Measurements from ENCODE around the gene LY6G5B.

Gene LY6G5B

DNA sequence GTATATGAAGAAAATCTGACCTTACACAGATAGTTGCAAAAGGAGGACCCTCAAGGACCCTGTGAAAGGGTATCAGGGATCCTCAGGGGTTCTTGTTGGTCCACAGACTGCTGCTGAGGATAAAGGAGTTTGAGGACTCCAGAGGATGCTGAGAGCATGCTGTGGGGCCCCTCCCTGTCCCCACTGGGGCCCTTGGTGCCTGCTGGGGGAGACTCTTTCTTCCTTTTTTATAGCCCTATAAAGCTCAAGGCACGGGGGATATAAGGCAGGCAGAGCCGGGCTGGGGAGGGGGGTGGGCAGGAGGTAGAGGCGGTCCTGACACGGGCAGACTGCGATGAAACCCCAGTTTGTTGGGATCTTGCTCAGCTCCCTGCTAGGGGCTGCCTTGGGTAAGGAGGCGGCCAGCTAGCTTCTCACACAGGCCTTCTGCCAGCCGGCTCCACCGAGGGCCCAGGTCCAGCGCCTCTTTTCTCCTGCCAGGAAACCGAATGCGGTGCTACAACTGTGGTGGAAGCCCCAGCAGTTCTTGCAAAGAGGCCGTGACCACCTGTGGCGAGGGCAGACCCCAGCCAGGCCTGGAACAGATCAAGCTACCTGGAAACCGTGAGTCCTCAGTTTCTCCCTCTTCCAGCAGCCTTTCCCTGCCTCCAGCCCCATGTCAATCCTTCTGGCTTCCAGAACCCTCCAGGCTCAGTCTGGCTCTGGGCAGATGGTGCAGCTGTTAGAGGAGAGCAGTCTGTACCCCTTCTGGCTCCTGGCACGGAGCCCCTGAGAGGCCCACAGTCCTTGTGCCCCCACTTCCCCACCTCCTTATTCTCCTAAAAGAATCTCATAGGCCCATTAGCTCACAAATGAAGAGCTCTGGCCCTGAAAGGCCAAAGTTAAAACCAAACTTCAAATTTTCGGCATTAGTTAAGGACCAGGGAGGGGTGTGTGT lies 45.5 kb downstream of the LY6G5B start, which contains the start of gene LY6G6D:
TSS of gene LY6G6D (plus strand) at position 327 of the 937 bp plus-strand sequence. CDS start at position 335, 8 bp downstream.
- no peak for DNase-seq (ENCODE audit: extremely low read depth, low read depth)
- TF ChIP-seq, protein P1, sequence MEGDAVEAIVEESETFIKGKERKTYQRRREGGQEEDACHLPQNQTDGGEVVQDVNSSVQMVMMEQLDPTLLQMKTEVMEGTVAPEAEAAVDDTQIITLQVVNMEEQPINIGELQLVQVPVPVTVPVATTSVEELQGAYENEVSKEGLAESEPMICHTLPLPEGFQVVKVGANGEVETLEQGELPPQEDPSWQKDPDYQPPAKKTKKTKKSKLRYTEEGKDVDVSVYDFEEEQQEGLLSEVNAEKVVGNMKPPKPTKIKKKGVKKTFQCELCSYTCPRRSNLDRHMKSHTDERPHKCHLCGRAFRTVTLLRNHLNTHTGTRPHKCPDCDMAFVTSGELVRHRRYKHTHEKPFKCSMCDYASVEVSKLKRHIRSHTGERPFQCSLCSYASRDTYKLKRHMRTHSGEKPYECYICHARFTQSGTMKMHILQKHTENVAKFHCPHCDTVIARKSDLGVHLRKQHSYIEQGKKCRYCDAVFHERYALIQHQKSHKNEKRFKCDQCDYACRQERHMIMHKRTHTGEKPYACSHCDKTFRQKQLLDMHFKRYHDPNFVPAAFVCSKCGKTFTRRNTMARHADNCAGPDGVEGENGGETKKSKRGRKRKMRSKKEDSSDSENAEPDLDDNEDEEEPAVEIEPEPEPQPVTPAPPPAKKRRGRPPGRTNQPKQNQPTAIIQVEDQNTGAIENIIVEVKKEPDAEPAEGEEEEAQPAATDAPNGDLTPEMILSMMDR (IDR thresholded peaks at IDR 0.05; ENCODE audit: low read depth, low read length, missing control alignments): no peak
- no peak within 1 kb of the TSS for H3K4me3 ChIP-seq (replicated peaks; ENCODE audit: low read depth, low read length)

DNA sequence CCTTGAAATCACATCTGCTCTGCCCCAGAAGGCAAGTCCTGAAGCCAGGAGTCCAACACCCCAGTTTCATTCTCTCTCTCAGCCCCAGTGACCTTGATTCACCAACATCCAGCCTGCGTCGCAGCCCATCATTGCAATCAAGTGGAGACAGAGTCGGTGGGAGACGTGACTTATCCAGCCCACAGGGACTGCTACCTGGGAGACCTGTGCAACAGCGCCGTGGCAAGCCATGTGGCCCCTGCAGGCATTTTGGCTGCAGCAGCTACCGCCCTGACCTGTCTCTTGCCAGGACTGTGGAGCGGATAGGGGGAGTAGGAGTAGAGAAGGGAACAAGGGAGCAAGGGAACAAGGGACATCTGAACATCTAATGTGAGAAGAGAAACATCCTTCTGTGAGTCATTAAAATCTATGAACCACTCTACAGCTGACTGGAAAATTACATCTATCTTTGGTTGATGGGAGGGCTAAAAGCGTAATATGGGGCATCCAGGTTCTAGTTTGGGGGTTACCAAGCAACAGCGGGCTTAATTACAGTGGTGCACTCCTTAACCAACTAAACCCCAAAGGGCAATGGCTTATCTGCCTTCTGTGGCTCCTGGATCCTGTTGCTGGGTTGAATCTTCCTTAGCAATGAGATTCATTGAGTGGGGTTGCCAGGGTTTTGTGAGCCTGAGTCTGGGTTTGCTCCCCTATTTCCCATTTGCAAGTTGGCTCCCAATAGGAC lies 47.9 kb downstream of the LY6G5B start:
- H3K4me3 ChIP-seq (replicated peaks; ENCODE audit: low read depth, low read length): no peak overlapping the region
- DNase-seq (ENCODE audit: extremely low read depth, low read depth): no peak
- TF ChIP-seq, protein P1 (IDR thresholded peaks at IDR 0.05; ENCODE audit: low read depth, low read length, missing control alignments): no peak

DNA sequence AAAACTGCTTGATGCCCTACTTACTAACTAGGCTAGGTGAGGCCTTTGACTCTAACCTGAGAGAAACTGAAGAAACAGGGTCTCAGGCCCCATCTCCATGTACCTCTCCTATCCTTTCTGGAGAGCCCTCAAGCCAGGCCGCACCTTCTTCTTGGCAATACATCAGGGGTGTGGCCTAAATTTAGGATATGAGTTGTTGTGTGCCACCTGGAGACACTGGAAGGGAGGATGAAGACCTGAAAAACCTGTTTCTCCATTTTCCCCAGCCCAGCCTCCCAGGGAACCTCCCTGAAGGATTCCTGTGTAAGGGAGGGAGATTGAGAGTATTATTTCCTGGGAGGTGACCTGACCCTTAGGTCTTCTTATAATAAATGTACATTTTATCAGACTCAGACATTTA lies 48.5 kb downstream of the LY6G5B start:
- no peak for DNase-seq (ENCODE audit: extremely low read depth, low read depth)
- no peak overlapping the region for H3K4me3 ChIP-seq (replicated peaks; ENCODE audit: low read depth, low read length)
- TF ChIP-seq, protein P1 (IDR thresholded peaks at IDR 0.05; ENCODE audit: low read depth, low read length, missing control alignments): no peak

DNA sequence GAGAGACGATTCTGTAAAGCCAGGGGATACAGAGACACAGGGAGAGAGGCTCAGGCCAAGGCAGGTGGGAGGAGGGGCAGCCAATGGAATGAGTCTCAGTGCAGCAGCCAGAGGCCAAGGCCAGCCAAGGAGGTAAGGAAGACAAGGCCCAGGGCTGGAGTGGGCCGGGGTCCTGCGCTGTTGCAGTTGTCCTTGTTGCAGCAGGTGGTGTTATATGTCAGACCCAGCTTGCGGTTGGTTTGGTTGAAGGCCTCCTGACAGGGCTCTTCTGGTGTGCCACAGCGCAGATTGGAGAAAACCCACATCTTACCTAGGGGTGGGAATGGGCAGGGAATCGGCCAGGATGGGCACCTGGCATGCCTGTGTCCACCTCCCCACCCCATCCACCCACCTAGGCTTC lies 49.2 kb downstream of the LY6G5B start:
- DNase-seq (ENCODE audit: extremely low read depth, low read depth): no peak
- TF ChIP-seq, protein P1 (IDR thresholded peaks at IDR 0.05; ENCODE audit: low read depth, low read length, missing control alignments): no peak
- H3K4me3 ChIP-seq (replicated peaks; ENCODE audit: low read depth, low read length): no peak overlapping the region

DNA sequence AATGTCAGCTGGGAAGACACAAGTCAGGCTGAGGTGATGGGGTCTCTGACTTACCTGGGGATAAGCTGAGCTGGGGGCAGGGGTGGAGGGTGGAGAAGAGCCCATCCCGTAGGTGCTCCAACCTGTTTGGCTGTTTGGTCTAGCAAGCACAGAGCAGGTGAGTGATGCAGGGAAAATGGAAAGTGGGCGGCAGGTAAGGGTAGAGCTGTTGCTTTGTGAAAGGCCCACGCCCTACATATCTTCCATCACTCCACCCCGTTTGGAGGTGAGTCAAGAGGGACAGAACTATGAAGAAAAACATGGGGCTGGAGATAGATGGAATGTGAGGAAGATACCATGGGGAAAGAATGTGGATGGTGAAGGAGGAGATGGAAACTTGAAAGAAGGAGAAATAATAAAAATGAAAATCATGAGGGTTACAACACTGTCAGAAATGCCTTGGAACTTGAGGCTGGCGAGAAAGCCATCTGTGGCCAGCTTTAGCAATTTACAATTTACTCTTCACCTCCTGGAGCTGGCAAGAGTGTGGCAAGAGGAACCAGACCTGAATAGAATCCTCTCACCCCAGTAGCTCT lies 50.5 kb downstream of the LY6G5B start:
- no peak for DNase-seq (ENCODE audit: extremely low read depth, low read depth)
- TF ChIP-seq, protein P1 (IDR thresholded peaks at IDR 0.05; ENCODE audit: low read depth, low read length, missing control alignments): no peak
- H3K4me3 ChIP-seq (replicated peaks; ENCODE audit: low read depth, low read length): no peak overlapping the region

DNA sequence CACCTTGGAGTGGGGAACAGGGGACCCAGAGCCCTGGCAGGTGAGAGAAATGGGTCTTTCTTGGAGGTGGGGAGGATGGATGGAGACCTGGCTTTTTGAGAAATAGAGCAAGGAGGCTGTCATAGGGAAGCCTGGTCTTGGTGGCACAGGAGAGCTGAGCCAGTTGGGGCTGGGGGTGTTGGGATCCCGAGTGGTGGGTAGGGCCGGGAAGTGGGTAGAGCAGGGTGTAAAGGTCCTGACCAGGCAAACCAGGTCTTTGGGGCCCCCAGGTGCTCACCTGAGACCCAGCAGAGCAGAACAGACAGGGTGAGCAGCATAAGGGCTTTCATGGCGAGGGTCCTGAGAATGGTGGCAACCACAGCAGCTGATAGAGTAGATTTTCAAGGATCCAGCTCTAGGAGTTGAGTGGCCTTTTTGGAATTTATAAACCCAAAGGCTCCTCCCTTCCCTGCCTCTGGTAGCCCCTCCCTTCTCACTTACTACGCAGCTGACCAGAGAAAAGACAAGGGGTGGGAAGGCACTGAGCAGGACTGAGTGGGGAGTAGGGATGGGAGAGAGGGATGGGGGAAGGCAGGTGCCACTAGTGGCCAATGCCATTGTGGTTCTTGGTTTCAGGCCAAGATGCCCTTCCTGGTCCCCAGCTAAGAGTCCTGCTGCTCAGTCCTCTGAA lies 51.7 kb downstream of the LY6G5B start, which contains the start of gene LY6G6C:
TSS of gene LY6G6C (minus strand) at position 396 of the 670 bp plus-strand sequence. CDS start at position 329, 67 bp downstream.
- TF ChIP-seq, protein P1 (IDR thresholded peaks at IDR 0.05; ENCODE audit: low read depth, low read length, missing control alignments): no peak

More for the DNA sequence above, 51.7 kb downstream of the LY6G5B start, which contains the start of gene LY6G6C:
- H3K4me3 ChIP-seq (replicated peaks; ENCODE audit: low read depth, low read length): no peak within 1 kb of the TSS
- DNase-seq (ENCODE audit: extremely low read depth, low read depth): no peak
